Fibroblast of pulmonary artery (primary cell): Measurements from ENCODE around the gene DCUN1D3.
A peak's percentile ranks its signal among the peaks of the same experiment; 100 is the strongest.

Experiments
- DNase-seq: peaks from one replicate; pipeline ENCODE4 v3.0.0-alpha.2; 2010; ENCODE audit warnings: low read depth
- H3K4me3 ChIP-seq: replicated peaks from 2 replicates; pipeline ENCODE4 v1.5.1; 2011; ENCODE audit warnings: low read depth, mild to moderate bottlenecking, control low read depth, low read length, moderate library complexity
- CTCF ChIP-seq: IDR thresholded peaks from 2 replicates; pipeline ENCODE4 v1.5.1; 2011; ENCODE audit warnings: mild to moderate bottlenecking, control low read depth, low read length, inconsistent platforms; ENCODE audit errors: missing control alignments

Gene DCUN1D3

GRCh38 chr16:20901068-20901435, 894 bp upstream of the DCUN1D3 start:
- peak overlapping the region; percentile 82 for H3K4me3 ChIP-seq
- no peak for TF ChIP-seq CTCF
- no peak for DNase-seq

DNA sequence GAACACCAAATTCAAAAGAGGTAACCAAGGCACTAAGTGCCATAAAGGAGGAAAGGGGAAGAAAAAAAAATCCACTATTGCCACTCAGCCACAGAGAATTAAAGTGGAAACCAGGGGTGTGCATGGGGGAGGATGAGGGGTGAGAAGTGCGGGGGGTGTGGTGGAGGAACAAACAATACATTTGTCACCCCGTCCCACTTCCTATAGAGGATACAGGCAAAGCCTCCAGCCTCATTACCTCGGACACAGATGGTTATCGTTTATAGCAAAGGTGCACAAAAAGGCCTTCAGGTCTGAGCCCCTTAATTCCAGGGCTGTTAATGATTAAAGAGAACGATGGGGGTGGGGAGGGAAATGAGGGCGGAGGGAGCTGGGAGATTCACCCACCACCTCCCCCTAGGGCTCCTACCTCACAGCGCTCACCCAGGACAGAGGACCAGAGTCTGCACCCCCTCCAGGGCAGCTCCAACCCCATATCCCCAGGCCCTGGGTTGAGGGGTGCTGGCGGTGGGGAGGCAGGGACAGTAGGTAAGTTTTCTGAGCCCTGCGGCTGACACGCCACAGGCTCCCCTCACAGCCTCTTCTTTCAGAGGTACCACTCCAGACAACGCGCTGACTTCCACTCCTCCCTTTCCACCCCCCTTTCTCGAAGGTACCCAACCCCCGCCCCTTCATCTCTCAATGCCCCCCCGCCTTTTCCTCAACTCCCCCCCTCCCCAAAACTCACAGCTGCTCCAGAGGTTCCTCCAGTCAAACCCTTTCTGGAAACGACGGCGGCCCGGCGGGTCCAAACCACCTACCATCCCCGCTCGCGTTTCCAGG, 470 bp downstream of the DCUN1D3 start:
- TF ChIP-seq CTCF = no peak
- H3K4me3 ChIP-seq = peak overlapping the region; percentile 82
- no peak for DNase-seq

DNA sequence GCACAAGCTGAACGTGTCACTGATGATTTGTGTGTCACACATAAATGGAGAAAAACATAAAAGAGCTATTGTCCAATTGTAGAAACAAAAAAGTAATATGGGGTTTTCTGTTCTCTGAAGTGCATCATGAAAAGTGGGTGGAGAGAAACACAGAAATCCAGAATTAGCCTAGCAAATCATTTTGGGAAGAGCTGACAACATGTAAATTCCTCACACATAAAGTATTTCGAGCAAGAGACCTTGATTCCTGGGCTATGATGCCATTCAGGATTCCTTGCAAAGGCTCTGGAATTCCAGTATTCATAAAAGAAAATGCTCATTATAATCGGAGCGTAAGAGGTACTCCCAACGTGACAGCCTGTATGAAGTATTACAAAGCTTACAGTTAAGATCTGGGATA, 1.1 kb downstream of the DCUN1D3 start:
- no peak for TF ChIP-seq CTCF
- H3K4me3 ChIP-seq = peak overlapping the region; percentile 82
- peak; percentile 80 for DNase-seq

DNA sequence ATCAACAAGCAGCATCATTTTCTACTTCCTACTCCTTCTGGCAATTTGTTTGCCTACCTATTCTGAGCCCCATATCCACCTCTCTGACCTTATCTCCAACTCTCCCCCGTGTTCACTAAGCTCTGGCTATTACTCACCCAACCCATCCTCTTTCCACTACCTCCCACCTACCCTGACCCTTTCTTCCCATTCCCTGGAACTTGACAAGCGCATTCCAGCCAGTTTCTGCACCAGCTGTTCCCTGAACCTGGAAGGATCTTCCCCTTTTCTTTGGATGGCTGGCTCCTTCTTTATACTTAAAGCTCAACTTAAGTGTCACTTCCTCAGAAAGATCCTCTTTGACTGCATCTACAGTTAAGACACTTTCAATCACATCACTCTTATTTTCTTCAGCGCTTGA, 2.2 kb downstream of the DCUN1D3 start:
- peak overlapping the region; percentile 82 for H3K4me3 ChIP-seq
- DNase-seq = no peak
- no peak for TF ChIP-seq CTCF

DNA sequence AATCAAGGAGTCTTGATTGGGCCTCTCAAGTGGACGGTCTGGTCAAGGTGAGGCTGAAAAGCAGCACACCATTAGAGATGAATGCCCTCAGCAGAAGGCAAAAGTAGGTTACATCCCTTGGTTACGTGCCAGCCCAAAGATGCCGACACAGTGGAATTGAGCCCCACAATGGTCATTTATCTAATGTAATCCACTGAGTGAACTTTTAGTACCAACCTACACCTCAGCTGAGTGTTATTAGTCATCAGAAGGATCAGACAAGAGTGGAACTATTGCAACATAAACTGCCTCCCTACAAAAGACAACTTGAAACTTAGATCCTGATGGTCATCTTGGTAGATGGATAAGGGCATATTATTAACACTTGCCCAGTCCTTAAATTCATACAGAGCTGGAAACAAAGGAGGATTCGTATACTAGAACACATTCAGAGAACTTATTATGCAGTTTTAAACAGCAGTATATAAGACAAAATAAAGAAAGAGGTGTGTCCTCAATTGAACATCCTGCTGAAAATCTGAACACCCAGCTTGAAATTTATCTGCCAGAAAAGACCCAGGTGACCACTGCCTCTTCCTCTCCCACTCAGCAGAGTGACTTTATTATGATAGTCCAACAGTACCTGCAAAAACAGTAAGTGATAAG, 2.8 kb downstream of the DCUN1D3 start:
- TF ChIP-seq CTCF = no peak
- DNase-seq = peak; percentile 72
- peak overlapping the region; percentile 82 for H3K4me3 ChIP-seq

- no peak overlapping the region for H3K4me3 ChIP-seq
- TF ChIP-seq CTCF = no peak
- no peak for DNase-seq
Measured at GRCh38 chr16:20894388-20894787, 5.8 kb downstream of the DCUN1D3 start.
